Measurements from ENCODE around the gene CHCHD6. TPM values are rescaled to one million over a fixed set of nuclear protein-coding genes. Genes with fewer than 3 reads are reported as not detected.

CHCHD6 gene
- total and polyA plus RNA-seq, 4 donors = 12.1 to 22.6 (median 17.5) TPM

GRCh38 chr3:126713199-126713598 lies 9.2 kb downstream of the CHCHD6 start:
- no peak for TF ChIP-seq CTCF (IDR thresholded peaks at IDR 0.05; ENCODE audit: control extremely low read depth, extremely low read depth)
- Histone ChIP-seq H3K9me3 (ENCODE audit: control insufficient read depth in 4 of 4, insufficient read depth in 3 of 4, low read length in 3 of 4) (peaks cover 0 to 3% (median 0%) of the 10 kb centered on the region in 4 donors), H3K9ac (ENCODE audit: insufficient read depth in 1 of 2, low read length in 2 of 2) (no peak overlapping the region), H3K36me3 (ENCODE audit: control insufficient read depth in 4 of 4, insufficient read depth in 4 of 4, low read length in 4 of 4) (no peaks in the 10 kb centered on the region), H3K27me3 (ENCODE audit: control insufficient read depth in 3 of 3, insufficient read depth in 3 of 3, low read length in 2 of 3) (no peaks in the 10 kb centered on the region), H3K4me3 (no peak overlapping the region), H3K4me1 (ENCODE audit: control insufficient read depth in 5 of 5, insufficient read depth in 5 of 5, low read length in 5 of 5) (no peaks in the 10 kb centered on the region), H3K27ac (ENCODE audit: low read depth in 1 of 2, low read length in 1 of 2) (no peak overlapping the region)
- WGBS, 2 donors = 78 to 96% methylated on average over 7 of the region's 7 CpGs
- ATAC-seq (ENCODE audit: insufficient read depth, low FRiP score) (no peak), DNase-seq (no peak)

- ATAC-seq (ENCODE audit: insufficient read depth, low FRiP score) (no peak), DNase-seq (no peak)
- no peak overlapping the region for H3K9ac ChIP-seq (ENCODE audit: insufficient read depth in 1 of 2, low read length in 2 of 2)
- H3K36me3 ChIP-seq (ENCODE audit: control insufficient read depth in 4 of 4, insufficient read depth in 4 of 4, low read length in 4 of 4) = no peaks in the 10 kb centered on the region
- no peak for TF ChIP-seq CTCF (IDR thresholded peaks at IDR 0.05; ENCODE audit: control extremely low read depth, extremely low read depth)
- H3K9me3 ChIP-seq (ENCODE audit: control insufficient read depth in 4 of 4, insufficient read depth in 3 of 4, low read length in 3 of 4) = peaks cover 0 to 3% (median 0%) of the 10 kb centered on the region in 4 donors
- H3K4me1 ChIP-seq (ENCODE audit: control insufficient read depth in 5 of 5, insufficient read depth in 5 of 5, low read length in 5 of 5) = no peaks in the 10 kb centered on the region
- H3K27ac ChIP-seq (ENCODE audit: low read depth in 1 of 2, low read length in 1 of 2) = peak overlapping the region in 1 of 2 donors; percentile 23
- H3K4me3 ChIP-seq = no peak overlapping the region
- WGBS, 2 donors = 95% methylated on average over 14 of the region's 14 CpGs
- no peaks in the 10 kb centered on the region for H3K27me3 ChIP-seq (ENCODE audit: control insufficient read depth in 3 of 3, insufficient read depth in 3 of 3, low read length in 2 of 3)
Measured at GRCh38 chr3:126714276-126714900, 10.3 kb downstream of the CHCHD6 start.

- DNase-seq (no peak), ATAC-seq (ENCODE audit: insufficient read depth, low FRiP score) (no peak)
- no peaks in the 10 kb centered on the region for H3K27me3 ChIP-seq (ENCODE audit: control insufficient read depth in 3 of 3, insufficient read depth in 3 of 3, low read length in 2 of 3)
- no peak overlapping the region for H3K27ac ChIP-seq (ENCODE audit: low read depth in 1 of 2, low read length in 1 of 2)
- TF ChIP-seq CTCF (IDR thresholded peaks at IDR 0.05; ENCODE audit: control extremely low read depth, extremely low read depth) = no peak
- H3K9me3 ChIP-seq (ENCODE audit: control insufficient read depth in 4 of 4, insufficient read depth in 3 of 4, low read length in 3 of 4) = peaks cover 0 to 3% (median 0%) of the 10 kb centered on the region in 4 donors
- WGBS, 2 donors = 82 to 85% methylated on average over 6 of the region's 6 CpGs
- H3K4me3 ChIP-seq = no peak overlapping the region
- H3K4me1 ChIP-seq (ENCODE audit: control insufficient read depth in 5 of 5, insufficient read depth in 5 of 5, low read length in 5 of 5) = no peaks in the 10 kb centered on the region
- H3K36me3 ChIP-seq (ENCODE audit: control insufficient read depth in 4 of 4, insufficient read depth in 4 of 4, low read length in 4 of 4) = no peaks in the 10 kb centered on the region
- no peak overlapping the region for H3K9ac ChIP-seq (ENCODE audit: insufficient read depth in 1 of 2, low read length in 2 of 2)
Measured at GRCh38 chr3:126714921-126715320, 10.9 kb downstream of the CHCHD6 start.

DNA sequence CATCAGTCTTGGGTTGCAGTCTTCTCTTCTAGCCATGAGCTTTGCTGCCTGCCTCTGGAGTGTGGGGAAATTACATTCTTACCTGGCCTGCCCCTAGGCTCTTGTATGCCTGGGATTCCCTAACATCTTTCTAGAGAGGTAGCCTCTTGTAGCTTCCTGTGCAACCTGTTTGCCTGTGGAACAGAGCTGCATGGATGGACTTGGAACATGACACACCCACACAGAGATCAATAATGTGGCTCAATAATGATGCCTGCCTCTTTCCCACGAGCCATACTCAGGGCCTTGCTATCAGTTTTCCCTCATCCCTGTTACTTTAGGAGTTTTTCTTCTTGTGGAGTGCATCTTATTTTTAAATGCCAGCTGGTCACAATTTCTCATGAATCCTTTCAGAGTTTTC lies 11.4 kb downstream of the CHCHD6 start:
- H3K9ac ChIP-seq (ENCODE audit: insufficient read depth in 1 of 2, low read length in 2 of 2) = no peak overlapping the region
- no peaks in the 10 kb centered on the region for H3K36me3 ChIP-seq (ENCODE audit: control insufficient read depth in 4 of 4, insufficient read depth in 4 of 4, low read length in 4 of 4)
- no peaks in the 10 kb centered on the region for H3K27me3 ChIP-seq (ENCODE audit: control insufficient read depth in 3 of 3, insufficient read depth in 3 of 3, low read length in 2 of 3)
- ATAC-seq (ENCODE audit: insufficient read depth, low FRiP score) (no peak), DNase-seq (no peak)
- no peak overlapping the region for H3K27ac ChIP-seq (ENCODE audit: low read depth in 1 of 2, low read length in 1 of 2)
- H3K4me1 ChIP-seq (ENCODE audit: control insufficient read depth in 5 of 5, insufficient read depth in 5 of 5, low read length in 5 of 5) = no peaks in the 10 kb centered on the region
- no peak for TF ChIP-seq CTCF (IDR thresholded peaks at IDR 0.05; ENCODE audit: control extremely low read depth, extremely low read depth)
- peaks cover 0 to 3% (median 0%) of the 10 kb centered on the region in 4 donors for H3K9me3 ChIP-seq (ENCODE audit: control insufficient read depth in 4 of 4, insufficient read depth in 3 of 4, low read length in 3 of 4)
- no peak overlapping the region for H3K4me3 ChIP-seq
- WGBS, 2 donors = 77 to 92% methylated on average over 1 of the region's 1 CpG
